ENCODE measurements around the gene LBX2. TPM values are rescaled to one million over a fixed set of nuclear protein-coding genes. Genes with fewer than 3 reads are reported as not detected.

The LBX2 gene
- 0.10 and 1.6 TPM in 2 replicates for total RNA-seq (2014; rRNA removed; shearing (Covaris generic))

DNA sequence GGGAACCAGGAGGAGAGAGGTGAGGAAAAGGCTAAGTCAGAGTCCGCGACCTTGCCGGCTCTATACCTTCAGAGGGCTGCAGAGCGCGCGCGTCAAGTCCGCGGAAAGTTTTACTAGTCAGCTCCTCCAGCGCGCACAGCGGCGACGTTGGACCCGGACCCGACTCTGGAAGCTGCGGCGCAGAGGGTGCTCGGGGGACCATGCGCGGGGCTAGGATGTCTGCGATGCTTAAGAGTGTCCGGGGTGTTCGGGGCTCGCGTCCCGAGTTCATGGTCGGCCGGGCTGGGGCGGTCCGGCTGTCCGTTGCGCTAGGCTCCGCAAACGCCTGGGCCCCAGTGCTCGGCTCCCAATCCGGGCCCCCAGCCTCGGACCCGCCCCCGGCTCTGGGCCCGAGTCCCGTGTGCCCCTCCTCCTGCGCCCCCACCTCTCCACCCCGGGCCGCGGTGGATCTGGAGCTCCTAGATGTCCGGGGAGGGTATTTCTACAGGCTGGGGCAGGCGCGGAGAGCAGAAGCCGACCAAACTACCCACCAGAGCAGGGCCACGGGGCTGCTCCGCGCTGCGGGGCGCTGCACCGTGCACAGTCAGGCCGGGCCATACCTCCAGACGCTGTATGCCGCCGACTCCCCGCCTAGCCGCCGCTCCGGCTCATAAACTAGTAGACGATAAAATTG is at the start of gene LBX2:
Gene LBX2 (minus strand): TSS at position 337 of the 673 bp plus-strand sequence. CDS start 66 bp downstream, at position 271.
- no peak for DNase-seq (ENCODE audit: low read depth)

- no peak for DNase-seq (ENCODE audit: low read depth)
These were observed 49.0 kb upstream of the LBX2 start for GRCh38 chr2:74548285-74548899.

GRCh38 chr2:74546004-74546403 is 46.6 kb upstream of the LBX2 start:
- DNase-seq (ENCODE audit: low read depth) = no peak

DNA sequence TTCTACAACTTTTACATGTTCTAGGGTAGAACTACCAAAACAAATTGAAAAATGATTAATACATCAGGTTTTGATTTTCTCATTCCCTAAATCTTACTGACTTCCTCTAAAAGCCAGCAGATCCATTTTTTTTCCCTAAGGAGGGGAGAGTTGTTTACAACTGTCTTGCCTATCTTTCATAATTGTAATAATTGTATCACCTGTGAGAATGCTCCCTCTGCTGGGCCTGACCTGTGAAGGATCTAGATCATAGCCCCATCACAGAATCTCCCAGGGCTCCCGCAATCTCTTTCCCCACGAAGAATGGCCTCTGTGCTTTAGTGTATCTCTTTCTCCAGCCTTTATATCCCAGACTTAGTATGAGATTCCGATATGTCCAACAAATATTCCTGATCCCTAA is 45.2 kb upstream of the LBX2 start:
- no peak for DNase-seq (ENCODE audit: low read depth)

GRCh38 chr2:74542978-74543377 is 43.6 kb upstream of the LBX2 start:
- DNase-seq (ENCODE audit: low read depth) = no peak

DNA sequence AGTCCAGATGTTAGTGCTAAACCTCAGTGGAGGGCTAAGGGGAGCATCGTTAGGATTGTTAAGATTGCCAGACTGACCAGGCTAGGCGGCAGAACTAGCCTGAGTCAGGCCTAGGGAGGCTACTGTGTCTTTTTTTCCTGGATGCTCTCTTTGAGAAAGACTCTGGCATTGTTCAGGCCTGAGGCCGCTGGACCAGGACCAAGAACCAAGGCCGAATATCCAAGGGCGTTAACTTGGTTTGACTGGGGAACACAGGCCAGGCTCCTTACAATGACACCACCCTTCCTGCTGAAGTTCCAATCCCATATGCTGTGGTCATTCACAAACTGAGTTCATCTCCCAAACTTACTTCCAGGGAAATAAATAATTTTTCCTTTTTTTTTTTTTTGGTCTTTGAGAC is 40.9 kb upstream of the LBX2 start:
- no peak for DNase-seq (ENCODE audit: low read depth)

GRCh38 chr2:74538881-74539339 is 39.5 kb upstream of the LBX2 start:
- DNase-seq (ENCODE audit: low read depth) = no peak

- DNase-seq (ENCODE audit: low read depth) = no peak
These were observed 37.7 kb upstream of the LBX2 start for GRCh38 chr2:74537140-74537539.

GRCh38 chr2:74536166-74536950 is 37.0 kb upstream of the LBX2 start:
- DNase-seq (ENCODE audit: low read depth) = no peak

DNA sequence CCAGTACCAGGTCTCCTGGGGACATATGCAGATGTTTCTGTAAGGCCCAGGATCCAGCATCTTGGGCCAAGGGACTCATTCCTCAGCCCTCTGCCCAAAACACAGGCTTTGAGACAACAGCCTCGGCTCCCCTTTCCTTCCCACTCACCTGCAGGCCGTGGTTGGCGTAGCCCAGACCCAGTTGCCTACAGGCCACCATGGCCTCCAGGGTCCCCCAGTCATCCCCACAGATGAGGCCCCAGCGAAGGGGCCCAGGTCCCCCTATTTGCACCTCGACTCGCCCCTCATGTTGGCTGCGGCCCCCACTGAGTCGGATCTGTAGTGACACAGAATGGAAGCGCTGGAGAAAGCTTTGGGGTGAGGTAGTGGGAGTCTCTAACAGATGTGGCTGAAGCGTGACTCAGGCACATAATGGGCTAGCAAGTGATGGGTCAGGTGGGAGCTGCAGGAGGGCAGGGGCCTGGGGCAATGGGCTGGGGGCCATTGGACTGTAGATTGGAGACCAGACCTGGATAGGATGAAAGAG is 36.1 kb upstream of the LBX2 start:
- no peak for DNase-seq (ENCODE audit: low read depth)

GRCh38 chr2:74534411-74534810 is 35.0 kb upstream of the LBX2 start:
- DNase-seq (ENCODE audit: low read depth) = no peak

DNA sequence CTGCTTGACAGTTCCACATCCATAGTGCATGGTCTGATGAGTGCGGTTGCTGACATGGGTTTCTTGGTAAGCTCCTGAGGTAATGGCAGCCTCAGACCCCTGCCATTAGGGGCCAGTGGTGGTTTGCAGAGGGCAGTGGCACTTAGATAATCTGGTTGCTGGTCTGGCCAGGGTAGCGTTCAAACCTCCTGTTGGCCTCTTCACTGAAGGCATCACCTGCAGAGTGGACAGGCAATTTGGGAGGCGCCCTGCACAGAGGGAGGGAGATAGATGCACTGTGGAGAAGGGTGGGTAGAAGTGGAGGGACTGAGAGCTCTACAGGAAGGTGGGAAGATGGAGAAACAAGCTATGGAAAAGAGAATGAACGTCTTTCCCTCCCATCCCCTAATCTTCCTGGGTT is 34.1 kb upstream of the LBX2 start:
- no peak for DNase-seq (ENCODE audit: low read depth)

GRCh38 chr2:74532222-74532621 is 32.8 kb upstream of the LBX2 start:
- DNase-seq (ENCODE audit: low read depth) = peak; percentile 63

- no peak for DNase-seq (ENCODE audit: low read depth)
These were observed 32.3 kb upstream of the LBX2 start for GRCh38 chr2:74531666-74532065.

DNA sequence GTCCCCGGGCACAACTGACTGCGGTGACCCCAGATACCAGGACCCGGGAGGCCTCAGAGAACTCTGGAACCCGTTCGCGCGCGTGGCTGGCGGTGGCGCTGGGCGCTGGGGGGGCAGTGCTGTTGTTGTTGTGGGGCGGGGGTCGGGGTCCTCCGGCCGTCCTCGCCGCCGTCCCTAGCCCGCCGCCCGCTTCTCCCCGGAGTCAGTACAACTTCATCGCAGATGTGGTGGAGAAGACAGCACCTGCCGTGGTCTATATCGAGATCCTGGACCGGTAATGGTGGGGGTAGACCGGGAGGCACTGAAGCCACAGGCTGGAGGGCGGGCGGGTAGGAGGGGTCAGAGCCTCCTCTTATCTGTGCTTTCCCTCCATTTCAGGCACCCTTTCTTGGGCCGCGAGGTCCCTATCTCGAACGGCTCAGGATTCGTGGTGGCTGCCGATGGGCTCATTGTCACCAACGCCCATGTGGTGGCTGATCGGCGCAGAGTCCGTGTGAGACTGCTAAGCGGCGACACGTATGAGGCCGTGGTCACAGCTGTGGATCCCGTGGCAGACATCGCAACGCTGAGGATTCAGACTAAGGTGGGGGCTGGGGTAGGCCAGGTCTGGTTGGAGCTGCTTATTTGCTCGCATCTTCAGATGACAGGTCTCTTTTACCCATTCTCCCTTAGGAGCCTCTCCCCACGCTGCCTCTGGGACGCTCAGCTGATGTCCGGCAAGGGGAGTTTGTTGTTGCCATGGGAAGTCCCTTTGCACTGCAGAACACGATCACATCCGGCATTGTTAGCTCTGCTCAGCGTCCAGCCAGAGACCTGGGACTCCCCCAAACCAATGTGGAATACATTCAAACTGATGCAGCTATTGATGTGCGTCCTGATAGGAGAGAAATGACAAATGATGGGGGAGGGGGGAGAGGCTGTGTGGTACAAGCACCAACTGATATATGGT is 31.1 kb upstream of the LBX2 start:
- DNase-seq (ENCODE audit: low read depth) = peak; percentile 57

DNA sequence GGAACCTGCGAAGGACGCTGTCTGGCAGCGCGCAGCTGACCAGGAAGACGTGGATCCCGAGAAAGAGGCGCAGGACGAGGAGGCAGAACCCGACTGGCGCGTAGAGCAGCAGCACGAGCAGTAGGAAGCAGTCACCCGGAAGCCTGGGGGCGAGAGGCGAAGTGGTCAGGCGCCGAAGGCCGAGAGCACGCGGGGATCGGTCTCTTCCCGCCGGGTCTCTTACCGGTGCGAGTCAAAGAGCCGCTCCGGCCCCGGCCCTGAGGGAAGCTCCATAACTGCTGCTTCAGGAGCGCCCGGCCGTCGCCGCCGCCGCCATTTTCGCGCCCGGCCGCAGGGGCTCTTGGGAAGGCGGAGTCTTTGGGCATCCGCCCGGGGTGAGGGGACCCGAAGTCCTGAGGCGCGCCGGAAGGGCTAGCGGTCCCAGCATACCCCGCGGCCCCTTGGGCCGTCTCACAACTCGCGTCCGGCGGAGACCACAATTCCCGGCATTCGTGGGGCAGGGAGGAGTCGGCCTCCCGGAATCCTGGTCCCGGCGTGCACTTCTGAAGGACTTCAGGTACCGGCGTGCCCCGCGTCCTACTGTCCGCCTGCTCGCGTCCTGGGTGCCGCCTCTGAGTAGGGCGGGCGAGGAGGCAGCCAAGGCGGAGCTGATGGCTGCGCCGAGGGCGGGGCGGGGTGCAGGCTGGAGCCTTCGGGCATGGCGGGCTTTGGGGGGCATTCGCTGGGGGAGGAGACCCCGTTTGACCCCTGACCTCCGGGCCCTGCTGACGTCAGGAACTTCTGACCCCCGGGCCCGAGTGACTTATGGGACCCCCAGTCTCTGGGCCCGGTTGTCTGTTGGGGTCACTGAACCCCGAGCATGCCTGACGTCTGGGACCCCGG is 30.2 kb upstream of the LBX2 start, which contains the start of the genes AUP1 and HTRA2:
Gene AUP1 (minus strand): TSS at position 350 of the 882 bp plus-strand sequence. CDS start 77 bp downstream, at position 273.
Gene HTRA2 (plus strand): TSS at position 577 of the 882 bp plus-strand sequence. CDS start 74 bp downstream, at position 651.
- DNase-seq (ENCODE audit: low read depth) = peak; percentile 99

- no peak for DNase-seq (ENCODE audit: low read depth)
These were observed 29.4 kb upstream of the LBX2 start for GRCh38 chr2:74528600-74529356.

DNA sequence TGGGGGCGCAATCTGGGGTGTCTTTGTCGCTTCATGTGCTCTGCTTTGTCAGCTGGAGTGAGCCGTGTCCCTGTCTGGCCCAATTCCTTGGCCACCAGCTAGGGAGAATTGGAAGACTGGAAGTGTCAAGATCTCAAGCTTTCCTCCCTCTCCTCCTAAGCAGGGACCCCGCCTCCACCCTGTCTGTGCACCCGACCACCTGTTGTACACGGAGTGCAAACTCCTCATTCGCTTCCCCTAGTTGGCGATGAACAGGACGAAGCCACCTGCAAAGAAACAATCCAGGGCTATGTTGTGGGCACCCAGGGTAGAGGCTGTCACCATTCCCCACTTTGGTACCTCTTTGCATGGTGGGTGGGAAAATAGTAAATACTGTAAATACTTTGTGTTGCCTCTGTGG is 28.3 kb upstream of the LBX2 start:
- DNase-seq (ENCODE audit: low read depth) = no peak

DNA sequence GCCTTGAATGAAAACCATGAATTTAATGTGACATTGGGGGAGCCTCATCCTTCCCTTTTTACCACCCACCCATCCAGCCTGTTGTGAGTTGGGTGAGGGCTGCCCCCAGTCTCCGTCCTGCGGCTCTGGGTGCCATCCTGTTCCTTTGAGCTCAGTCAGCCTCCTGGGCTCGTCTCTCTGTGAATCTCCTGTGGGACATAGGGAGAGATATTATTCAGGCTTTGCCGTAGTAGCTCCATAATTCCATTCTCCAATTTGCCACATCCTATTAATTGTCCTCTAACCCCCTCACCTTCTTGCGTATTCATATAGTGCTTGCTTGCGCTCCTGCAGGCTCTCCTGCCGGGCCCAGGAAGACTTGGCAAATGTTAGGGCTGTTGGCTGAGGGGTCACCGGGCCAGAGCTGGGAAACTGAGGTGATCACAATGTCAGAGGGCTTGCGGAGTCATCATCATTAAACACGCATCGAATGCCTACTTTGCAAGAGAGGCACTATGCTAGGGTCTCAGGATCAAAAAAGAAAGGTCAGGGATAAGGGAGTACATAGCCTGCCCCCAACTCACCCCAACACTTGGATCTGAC is 27.3 kb upstream of the LBX2 start:
- no peak for DNase-seq (ENCODE audit: low read depth)
